ENCODE measurements around the gene MPEG1. TPM values are rescaled to one million over a fixed set of nuclear protein-coding genes. Genes with fewer than 3 reads are reported as not detected.

MPEG1 gene, protein sequence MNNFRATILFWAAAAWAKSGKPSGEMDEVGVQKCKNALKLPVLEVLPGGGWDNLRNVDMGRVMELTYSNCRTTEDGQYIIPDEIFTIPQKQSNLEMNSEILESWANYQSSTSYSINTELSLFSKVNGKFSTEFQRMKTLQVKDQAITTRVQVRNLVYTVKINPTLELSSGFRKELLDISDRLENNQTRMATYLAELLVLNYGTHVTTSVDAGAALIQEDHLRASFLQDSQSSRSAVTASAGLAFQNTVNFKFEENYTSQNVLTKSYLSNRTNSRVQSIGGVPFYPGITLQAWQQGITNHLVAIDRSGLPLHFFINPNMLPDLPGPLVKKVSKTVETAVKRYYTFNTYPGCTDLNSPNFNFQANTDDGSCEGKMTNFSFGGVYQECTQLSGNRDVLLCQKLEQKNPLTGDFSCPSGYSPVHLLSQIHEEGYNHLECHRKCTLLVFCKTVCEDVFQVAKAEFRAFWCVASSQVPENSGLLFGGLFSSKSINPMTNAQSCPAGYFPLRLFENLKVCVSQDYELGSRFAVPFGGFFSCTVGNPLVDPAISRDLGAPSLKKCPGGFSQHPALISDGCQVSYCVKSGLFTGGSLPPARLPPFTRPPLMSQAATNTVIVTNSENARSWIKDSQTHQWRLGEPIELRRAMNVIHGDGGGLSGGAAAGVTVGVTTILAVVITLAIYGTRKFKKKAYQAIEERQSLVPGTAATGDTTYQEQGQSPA
- total RNA-seq: 1 to 10 TPM; 1.3 to 3.9 TPM

DNA sequence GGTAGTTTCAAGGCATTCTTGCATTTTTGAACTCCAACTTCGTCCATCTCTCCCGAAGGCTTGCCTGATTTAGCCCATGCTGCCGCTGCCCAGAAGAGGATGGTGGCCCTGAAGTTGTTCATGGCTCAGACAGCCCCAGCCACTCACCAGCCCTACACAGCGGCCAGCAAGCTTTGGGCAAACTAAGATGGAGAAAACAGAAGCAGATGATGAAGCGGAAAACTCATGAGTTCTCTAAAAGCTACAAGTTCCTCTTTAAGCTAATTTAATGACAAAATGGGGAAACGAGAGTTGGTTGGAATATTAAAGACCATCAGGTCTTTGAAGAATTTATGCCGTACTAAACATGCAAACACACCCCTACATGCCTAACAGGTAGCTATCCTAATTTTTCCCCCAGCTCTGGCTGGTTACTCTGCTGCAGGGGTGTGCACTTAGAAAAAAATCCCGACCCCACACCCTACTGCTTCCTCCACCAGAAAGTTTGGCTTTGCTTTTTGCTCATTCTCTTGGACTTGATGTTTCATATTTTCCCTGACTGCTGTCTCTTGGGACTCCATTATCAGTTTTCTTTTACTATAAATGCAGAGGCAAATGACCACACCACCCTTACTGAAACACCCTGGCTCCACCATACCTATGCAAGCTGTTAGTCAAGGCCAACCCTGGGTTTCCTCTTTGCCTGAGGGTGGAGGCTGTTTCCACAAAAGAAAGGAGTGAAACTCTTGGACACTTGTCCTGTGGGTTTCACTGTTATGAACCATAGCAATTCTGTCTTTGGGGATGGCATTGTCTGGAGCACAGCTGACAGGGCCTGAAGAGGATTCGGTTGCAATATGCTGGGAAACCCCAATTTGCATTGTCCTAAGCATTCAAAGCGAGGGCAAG lies at the start of gene MPEG1:
Gene MPEG1, minus strand, starts transcription at position 184 of the 888 bp plus-strand sequence. Its CDS starts 62 bp downstream, at position 122.
- intact Hi-C loops (cut with DNase I): no loop called here
- H3K9me3 ChIP-seq: no peaks in the 10 kb centered on the region
- DNase-seq (peak in 1 of 4 donors; percentile 22), ATAC-seq (no peak)
- H3K27me3 ChIP-seq: no peaks in the 10 kb centered on the region
- 72 to 73% methylated on average over 10 of the region's 10 CpGs for WGBS, 2 donors
- H3K27ac ChIP-seq: no peak within 1 kb of the TSS
- peaks cover 2% of the 10 kb centered on the region for H3K4me1 ChIP-seq
- H3K36me3 ChIP-seq (replicated peaks in 1 of 2; ENCODE audit: insufficient read depth in 1 of 2, low read depth in 2 of 2): no peaks in the 10 kb centered on the region
- peak in 1 of 3 donors; percentile 27 for TF ChIP-seq POLR2A (IDR thresholded peaks at IDR 0.05)
- TF ChIP-seq, protein P1, sequence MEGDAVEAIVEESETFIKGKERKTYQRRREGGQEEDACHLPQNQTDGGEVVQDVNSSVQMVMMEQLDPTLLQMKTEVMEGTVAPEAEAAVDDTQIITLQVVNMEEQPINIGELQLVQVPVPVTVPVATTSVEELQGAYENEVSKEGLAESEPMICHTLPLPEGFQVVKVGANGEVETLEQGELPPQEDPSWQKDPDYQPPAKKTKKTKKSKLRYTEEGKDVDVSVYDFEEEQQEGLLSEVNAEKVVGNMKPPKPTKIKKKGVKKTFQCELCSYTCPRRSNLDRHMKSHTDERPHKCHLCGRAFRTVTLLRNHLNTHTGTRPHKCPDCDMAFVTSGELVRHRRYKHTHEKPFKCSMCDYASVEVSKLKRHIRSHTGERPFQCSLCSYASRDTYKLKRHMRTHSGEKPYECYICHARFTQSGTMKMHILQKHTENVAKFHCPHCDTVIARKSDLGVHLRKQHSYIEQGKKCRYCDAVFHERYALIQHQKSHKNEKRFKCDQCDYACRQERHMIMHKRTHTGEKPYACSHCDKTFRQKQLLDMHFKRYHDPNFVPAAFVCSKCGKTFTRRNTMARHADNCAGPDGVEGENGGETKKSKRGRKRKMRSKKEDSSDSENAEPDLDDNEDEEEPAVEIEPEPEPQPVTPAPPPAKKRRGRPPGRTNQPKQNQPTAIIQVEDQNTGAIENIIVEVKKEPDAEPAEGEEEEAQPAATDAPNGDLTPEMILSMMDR (IDR thresholded peaks at IDR 0.05): no peak
- no peak within 1 kb of the TSS for H3K4me3 ChIP-seq

DNA sequence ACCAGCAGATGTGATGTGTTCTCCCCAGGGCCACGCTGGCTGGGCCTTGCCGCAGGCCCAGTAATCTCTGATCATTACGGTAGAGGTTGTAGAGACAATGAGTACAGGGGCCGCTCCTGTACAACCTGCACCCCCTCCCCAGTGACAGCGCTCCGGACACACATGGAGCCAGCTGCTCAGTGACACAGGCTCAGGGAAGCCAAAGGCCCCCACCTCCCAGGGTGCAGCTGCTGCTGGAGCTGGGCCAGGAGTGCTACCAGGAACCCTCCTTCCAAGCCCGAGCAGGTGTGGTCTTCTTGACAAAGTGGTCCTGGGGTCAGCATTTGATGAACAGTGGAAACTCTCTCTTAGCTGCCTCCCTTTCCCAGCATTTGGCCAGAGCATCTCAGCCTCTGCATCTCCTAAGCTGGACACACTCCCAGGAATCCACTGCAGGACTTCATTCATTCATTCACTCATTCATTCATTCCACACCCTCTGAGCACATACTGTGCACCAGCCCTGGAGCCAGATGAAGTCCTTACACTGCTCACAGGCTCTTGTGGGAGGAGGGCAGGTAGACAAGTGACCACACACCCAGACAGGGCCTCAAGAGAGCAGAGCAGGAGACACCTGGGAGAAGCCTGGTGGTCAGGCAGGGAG lies 49.6 kb upstream of the MPEG1 start:
- Histone ChIP-seq H3K27me3 (no peaks in the 10 kb centered on the region), H3K9me3 (no peaks in the 10 kb centered on the region), H3K4me3 (no peak overlapping the region), H3K36me3 (replicated peaks in 1 of 2; ENCODE audit: insufficient read depth in 1 of 2, low read depth in 2 of 2) (no peaks in the 10 kb centered on the region), H3K4me1 (no peaks in the 10 kb centered on the region), H3K27ac (no peak overlapping the region)
- TF ChIP-seq POLR2A (IDR thresholded peaks at IDR 0.05): no peak
- TF ChIP-seq, protein P1 (IDR thresholded peaks at IDR 0.05): no peak
- ATAC-seq: no peak
- intact Hi-C loops (cut with DNase I): loop anchor here (10.0 kb wide), 1 partner anchor 173 kb away; the partner anchor contains the start of gene OR5A1
- DNase-seq: no peak
- WGBS, 2 donors: 68 to 71% methylated on average over 4 of the region's 7 CpGs

DNA sequence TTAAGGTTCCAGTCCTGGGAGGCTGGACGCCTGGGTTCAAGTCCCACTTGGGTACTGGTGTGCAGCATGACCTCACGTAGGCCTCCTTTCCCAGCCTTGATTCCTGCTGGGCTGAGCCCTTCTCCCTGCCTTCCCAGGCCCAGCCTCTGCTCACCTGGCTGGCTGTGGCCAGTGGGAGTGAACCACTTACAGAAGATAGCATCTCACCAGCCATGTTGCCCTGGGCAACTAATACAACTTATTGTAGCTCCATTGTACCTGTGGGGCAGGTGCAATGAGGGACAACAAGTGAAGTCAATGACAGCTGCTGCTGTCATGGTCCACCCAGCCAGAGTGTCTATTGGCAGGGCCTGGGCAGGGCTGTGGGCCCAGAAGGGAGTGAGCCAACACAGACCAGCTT lies 48.4 kb upstream of the MPEG1 start:
- H3K27ac ChIP-seq: no peak overlapping the region
- H3K4me3 ChIP-seq: no peak overlapping the region
- H3K36me3 ChIP-seq (replicated peaks in 1 of 2; ENCODE audit: insufficient read depth in 1 of 2, low read depth in 2 of 2): no peaks in the 10 kb centered on the region
- TF ChIP-seq, protein P1 (IDR thresholded peaks at IDR 0.05): no peak
- no peak for TF ChIP-seq POLR2A (IDR thresholded peaks at IDR 0.05)
- H3K4me1 ChIP-seq: no peaks in the 10 kb centered on the region
- no peaks in the 10 kb centered on the region for H3K9me3 ChIP-seq
- ATAC-seq (no peak), DNase-seq (no peak)
- WGBS, 2 donors: 91% methylated on average over 2 of the region's 2 CpGs; no CpG with 5 or more reads in 1 of the 2 donors
- intact Hi-C loops (cut with DNase I): loop anchor here (10.0 kb wide), 1 partner anchor 174 kb away; the partner anchor contains the start of gene OR5A1
- no peaks in the 10 kb centered on the region for H3K27me3 ChIP-seq

DNA sequence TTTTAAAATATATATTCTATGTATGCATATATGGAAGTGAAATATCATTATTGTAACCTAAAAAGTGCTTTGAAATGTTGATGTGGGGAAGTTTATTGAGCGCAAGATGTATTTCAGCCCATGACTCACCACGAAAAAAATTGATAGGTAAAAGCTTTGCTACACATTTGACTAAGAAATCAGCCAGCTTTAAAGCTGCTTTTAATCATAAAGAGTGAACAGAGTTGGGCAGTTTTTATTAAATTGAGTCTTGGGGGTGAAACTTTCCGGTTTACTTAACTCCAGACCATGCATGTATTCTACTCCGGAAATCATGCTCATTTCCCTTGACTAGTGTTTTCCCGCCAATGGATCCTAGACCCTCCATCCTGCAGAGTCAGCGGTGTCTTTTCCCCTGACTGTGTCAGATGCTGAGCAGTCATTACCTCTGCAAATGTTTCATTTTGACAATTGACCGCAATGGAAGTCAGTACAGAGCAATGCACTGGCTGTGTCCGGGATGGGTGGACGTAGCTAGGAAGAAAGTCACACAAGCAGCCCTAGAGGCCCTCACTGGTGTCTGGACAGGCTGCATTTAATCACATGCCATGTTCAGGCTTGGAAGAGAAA lies 47.2 kb upstream of the MPEG1 start:
- no peak for TF ChIP-seq POLR2A (IDR thresholded peaks at IDR 0.05)
- TF ChIP-seq, protein P1 (IDR thresholded peaks at IDR 0.05): no peak
- ATAC-seq: no peak
- H3K4me3 ChIP-seq: no peak overlapping the region
- intact Hi-C loops (cut with DNase I): loop anchor here (10.0 kb wide), 1 partner anchor 175 kb away; the partner anchor contains the start of gene OR5A1
- H3K9me3 ChIP-seq: no peaks in the 10 kb centered on the region
- H3K27me3 ChIP-seq: no peaks in the 10 kb centered on the region
- no peaks in the 10 kb centered on the region for H3K36me3 ChIP-seq (replicated peaks in 1 of 2; ENCODE audit: insufficient read depth in 1 of 2, low read depth in 2 of 2)
- WGBS, 2 donors: 87 to 91% methylated on average over 9 of the region's 9 CpGs
- no peaks in the 10 kb centered on the region for H3K4me1 ChIP-seq
- no peak for DNase-seq
- H3K27ac ChIP-seq: no peak overlapping the region
